Measurements from ENCODE around the gene EPO.

Gene EPO

DNA sequence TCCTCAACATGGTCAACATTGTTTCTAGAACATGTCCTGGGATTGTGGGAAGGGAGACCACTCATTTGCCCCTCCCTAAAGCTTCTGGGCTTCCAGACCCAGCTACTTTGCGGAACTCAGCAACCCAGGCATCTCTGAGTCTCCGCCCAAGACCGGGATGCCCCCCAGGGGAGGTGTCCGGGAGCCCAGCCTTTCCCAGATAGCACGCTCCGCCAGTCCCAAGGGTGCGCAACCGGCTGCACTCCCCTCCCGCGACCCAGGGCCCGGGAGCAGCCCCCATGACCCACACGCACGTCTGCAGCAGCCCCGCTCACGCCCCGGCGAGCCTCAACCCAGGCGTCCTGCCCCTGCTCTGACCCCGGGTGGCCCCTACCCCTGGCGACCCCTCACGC lies at the start of gene EPO:
EPO (plus strand) TSS at position 190 of the 392 bp plus-strand sequence. CDS start 513 bp downstream, outside the sequence.
- DNase-seq (ENCODE audit: low read depth in 2 of 2) = no peak

DNA sequence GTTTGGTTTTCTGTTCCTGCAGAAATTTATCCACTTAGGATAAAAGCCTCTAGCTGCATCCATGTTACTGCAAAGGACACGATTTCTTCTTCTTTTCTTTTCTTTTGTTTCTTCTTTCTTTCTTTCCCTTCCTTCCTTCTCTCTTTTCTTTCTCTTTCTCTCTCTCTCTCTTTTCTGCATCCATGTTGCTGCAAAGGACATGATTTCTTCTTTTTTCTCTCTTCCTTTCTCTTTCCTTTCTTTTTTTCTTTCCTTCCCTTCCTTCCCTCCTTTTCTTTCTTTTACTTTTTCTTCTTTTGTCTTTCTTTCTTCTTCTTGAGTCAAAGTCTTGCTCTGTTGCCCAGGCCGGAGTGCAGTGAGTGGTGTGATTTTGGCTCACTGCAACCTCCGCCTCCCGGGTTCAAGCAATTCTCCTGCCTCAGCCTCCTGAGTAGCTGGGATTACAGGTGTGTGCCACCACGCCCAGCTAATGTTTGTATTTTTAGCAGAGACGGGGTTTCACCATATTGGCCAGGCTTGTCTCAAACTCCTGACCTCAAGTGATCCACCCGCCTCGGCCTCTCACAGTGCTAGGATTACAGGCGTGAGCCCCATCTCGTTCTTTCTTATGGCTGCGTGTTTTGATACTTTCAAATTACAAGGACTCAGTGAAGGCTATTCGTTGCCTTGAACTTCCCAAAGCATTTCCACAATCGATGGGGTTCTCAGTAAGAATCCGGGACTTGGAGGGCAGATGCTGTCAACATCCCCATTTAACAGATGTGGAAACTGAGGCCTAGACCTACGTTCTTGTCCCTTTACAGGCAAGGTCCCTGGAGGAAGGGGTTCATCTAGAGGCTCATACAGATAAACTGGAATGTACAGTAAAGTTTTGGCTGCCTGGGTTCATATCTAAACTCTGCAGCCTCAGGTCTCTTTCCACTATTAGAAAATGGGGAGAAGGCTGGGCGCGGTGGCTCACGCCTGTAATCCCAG lies 48.6 kb upstream of the EPO start:
- no peak for DNase-seq (ENCODE audit: low read depth in 2 of 2)

DNA sequence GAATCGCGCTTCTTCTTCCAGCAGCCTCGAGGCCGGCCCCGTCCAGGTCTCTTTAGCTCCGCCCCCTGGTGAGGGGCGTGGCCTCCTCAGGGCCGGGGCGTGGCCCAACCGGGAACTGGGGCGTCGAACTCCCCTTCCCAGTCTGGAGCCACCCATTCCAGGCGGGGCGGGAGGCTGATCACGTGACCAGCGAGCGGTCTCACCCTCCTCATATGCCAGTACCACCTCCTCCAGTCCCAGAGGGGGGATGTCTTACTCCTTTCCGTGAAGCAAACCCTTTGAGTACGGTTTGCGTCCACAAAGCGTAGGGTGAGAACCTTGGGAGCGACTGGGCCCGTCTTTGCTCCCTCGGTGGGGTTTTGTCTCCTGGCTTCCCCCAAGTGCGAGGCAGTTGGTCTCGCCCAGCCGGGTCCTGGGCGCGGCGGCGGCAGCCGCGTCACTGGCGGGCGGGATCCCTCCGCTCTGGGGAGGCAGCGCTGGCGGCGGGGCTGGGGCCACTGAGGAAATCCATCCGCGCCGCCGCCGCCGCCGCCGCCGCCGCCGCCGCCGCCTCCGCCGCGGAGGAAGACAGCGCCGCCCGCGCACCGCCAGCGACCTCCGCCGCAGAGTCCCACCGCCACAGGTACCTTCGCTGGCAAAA lies 46.8 kb upstream of the EPO start, which contains the start of gene GNB2:
GNB2 (plus strand) TSS at position 439 of the 640 bp plus-strand sequence. CDS start 2,526 bp downstream, outside the sequence.
- peak; percentile 96 to 98 for DNase-seq (ENCODE audit: low read depth in 2 of 2)

DNA sequence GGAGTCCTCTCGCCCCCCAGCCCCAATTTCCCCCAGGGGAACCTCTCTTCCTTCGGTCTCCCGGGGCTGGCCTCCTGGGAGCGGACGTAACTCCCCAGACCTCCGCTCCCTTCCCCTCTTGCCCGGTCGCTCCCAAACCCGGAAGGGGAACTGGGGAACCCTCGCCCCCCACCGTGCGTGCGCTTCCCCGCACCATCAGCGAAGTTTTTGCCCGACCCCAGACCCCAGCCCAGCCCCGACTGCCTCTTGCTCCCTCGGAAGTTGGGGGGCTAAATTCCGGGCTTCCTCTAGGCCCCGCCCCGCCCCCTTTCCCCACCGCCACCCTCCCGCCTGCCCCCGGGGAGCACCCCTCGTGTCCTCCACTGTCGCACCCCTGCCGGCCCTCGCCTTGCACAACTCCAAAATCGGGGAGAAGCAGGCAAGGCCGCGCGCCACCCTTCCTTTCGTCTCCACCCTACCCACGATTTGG lies 46.3 kb upstream of the EPO start:
- peak in 1 of 2 donors; percentile 31 for DNase-seq (ENCODE audit: low read depth in 2 of 2)

DNA sequence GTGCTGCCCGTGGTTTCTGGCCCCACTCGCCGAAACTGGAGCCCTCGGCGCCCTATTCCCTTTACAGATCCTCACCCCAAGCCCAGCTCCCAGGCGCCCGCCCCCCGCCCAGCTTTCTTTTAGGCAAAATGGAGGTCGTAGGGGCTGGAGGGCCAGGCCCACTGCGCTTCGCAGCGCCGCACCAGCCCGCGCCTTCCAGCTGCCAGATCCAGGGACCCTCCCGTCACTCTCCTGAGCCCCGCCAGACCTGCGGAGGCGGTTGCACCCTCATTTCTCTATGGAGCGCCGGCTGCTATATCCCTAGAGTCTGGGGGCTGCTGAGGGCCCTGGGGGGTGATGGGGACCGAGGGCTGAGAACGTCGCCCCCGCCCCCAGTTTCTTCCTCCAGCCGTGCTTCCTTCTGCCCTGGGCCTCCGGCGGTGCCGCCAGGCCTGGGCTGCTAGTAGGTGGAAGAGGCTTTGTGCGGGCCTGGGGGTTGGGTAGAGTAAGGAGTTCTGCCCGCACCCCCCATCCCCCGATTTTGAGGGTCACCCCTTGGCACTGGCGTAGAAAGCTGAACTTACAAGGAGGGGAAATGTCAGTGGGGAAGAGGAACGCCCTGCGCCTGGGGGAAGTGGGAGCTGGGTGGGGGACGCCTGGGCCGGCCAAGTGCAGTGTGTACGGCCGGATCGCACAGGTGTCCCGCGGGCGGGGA lies 45.7 kb upstream of the EPO start:
- no peak for DNase-seq (ENCODE audit: low read depth in 2 of 2)

DNA sequence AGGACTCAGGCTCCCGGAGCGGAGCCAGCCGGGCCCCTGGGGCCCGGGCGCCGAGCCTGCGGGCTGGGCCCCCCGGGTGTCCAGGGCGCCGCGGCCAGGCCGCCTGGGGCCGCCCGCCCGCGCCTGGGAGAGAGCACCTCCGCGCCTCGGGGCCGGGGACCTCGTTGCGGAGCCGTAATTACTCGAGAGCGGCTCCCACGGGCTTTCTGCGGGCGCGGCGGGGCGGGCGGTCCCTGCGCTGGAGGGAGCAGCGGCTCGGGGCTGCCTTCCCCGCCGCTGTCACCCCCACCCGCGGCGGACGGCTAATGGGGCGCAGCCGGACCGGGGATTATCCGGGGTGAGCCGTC lies 45.2 kb upstream of the EPO start:
- DNase-seq (ENCODE audit: low read depth in 2 of 2) = no peak

DNA sequence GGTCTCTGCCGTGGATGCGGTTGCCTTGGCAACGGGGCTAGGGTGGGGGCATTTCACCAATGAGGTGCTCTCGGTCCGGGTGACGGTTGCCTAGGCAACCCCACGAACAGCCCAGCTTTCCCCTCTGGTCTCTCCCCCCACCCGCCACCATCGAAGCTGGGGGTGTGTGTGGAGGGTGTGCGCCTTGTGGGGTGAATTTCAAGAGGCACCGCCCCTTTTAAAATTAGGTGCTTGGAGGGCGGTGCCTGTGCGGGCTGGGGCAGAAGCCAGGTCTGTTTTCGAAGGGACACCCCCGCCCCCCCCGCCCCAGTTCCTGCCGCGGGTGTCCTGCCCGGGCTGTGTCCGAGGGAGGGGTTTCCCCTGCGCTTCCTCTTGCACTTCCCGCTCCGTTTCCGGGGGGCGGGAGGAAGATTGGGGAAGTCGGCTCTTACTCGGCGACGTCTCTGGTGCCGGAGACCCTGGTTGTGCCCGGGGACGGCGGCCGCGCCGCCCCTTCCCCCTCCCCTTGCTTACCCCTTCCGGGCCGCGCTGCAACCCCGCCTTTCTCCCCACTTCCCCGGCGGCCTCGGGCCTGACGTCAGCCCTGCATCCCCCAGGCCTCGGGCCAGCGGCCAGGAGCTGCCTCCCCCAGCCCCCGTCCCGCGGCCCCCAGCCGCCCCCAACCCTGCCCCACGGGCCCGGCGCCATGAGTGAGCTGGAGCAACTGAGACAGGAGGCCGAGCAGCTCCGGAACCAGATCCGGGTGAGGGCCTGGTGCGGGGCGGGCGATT lies 44.5 kb upstream of the EPO start:
- peak; percentile 67 to 78 for DNase-seq (ENCODE audit: low read depth in 2 of 2)

DNA sequence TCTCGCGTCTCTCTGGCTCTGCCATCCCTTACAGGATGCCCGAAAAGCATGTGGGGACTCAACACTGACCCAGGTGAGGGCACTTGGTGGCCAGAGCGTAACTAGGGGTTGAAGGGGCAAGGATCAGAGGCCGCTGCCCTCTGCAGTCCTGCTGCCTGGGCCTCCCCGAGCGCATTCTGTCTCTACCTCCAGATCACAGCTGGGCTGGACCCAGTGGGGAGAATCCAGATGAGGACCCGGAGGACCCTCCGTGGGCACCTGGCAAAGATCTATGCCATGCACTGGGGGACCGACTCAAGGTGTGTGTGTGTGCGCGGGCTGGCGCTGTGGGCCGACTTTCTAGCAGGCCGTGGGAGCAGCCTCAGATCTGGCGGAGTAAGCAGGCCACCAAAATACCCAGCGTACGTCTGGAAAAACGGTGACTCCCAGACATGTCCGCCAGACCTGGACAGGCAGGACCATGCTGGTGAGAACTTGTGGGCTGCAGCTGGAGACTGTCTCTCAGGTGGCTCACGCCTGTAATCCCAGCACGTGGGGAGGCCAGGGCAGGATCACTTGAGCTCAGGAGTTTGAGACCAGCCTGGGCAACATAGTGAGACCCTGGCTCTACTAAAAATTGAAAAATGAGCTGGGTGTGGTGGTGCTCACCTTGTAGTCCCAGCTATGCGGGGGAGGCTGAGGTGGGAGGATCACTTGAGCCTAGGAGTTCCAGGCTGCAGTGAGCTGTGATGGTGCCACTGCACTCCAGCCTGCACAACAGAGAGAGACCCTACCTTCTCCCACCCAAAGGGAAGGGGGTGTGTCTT lies 43.6 kb upstream of the EPO start:
- DNase-seq (ENCODE audit: low read depth in 2 of 2) = no peak

DNA sequence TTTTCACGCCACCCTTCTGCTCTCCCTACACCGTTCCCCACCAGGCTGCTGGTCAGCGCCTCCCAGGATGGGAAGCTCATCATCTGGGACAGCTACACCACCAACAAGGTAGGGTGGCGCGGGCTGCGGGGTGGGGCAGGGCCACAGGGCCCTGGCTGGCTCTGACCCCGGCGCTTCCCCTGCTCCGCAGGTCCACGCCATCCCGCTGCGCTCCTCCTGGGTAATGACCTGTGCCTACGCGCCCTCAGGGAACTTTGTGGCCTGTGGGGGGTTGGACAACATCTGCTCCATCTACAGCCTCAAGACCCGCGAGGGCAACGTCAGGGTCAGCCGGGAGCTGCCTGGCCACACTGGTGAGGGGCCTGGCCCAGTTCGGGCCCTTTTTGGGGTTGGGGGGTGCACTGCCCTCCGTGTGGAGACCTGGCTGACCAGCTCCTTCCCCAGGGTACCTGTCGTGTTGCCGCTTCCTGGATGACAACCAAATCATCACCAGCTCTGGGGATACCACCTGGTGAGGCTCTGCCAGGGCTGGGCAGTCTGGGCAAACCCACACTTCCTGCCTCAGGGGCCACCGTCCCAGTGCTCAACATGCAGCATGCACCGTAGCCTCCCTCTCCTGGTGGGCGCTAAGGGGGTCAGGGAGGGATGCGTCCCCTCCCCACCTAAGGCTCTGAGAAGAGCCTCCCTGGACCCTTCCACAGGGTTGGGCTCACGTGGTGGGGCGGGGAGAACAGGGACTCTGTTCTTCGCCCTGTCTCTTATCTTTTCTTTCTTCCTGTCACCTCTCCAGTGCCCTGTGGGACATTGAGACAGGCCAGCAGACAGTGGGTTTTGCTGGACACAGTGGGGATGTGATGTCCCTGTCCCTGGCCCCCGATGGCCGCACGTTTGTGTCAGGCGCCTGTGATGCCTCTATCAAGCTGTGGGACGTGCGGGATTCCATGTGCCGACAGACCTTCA lies 42.7 kb upstream of the EPO start:
- no peak for DNase-seq (ENCODE audit: low read depth in 2 of 2)

DNA sequence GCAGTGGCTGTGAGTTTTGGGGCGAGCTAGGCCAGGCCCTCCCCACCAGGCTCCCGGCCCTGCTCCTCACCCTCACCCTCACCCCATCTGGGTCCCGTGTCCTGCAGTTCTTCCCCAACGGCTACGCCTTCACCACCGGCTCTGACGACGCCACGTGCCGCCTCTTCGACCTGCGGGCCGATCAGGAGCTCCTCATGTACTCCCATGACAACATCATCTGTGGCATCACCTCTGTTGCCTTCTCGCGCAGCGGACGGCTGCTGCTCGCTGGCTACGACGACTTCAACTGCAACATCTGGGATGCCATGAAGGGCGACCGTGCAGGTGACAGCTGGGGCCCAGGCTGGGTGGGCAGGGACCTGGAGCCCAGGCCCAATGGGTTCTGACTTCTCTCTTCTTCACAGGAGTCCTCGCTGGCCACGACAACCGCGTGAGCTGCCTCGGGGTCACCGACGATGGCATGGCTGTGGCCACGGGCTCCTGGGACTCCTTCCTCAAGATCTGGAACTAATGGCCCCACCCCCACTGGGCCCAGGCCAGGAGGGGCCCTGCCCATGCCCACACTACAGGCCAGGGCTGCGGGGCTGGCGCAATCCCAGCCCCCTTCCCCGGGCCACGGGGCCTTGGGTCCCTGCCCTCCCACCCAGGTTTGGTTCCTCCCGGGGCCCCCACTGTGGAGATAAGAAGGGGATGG lies 41.8 kb upstream of the EPO start:
- DNase-seq (ENCODE audit: low read depth in 2 of 2) = no peak

DNA sequence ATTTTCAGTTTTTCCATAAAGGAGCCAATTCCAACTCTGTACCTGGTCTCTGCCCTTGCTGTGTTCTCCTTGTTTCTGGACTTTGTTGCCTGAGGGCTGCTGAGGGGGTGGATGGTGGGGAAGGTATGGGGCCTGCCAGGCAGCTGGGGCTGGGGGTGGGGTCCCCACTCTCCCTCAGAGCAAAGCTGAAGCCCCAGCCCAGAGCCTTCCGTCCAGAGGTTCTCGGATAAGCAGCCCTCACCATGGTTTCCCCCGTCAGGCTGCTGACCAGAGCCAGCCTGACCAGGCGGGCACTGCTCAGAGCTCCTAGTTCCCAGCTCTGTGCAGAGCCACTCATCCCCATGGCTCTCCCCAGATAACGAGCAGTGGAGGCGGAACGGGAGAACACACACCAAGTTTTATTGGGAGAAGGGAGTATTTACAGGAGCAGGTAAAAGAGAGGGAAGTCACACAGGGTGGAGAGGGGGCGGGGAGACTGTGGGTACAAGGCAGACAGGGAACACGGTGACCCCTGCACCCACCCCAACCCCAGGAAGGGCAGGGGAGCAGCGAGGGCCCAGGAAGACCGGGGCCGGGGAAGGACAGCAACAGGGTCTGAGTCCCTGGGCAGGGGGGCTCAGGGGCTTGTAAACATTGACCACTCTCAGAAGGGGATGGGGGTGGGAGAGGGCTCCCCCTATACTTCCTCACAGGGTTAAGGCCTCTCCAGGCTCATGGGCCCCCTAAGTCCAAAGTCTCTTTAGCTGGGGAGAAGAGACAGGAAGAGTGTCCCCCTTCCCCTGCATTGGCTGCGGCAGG lies 40.9 kb upstream of the EPO start:
- DNase-seq (ENCODE audit: low read depth in 2 of 2) = no peak

DNA sequence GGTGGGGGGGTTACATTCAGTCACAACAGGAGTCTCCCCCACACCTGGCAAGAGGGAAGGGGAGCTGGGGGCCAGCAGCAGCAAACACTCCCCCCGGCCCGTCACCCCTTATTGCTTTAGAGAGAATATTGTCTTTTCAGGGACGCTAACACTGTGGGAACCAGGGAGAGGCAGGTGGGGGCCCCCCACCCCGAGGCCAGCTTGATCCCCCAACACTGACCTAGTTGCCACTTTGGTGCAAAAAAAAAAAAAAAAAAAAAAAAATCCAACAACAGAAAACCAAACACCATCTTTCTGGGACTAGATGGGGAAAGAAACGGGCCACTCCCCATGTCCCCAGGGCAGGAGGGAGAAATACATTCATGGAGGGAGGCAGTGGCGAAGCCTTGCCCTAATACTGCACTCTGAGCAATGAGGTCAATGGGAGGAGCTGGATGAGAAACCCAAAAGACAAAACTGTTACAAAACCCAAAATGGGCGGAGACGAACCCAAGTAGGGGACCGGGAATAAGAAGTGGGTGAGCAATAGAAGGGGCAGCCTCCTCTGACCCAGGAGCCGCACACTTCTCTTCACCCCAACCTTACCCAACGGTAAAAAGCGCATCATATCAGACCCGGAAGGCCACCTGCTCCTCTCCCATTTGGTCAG lies 40.2 kb upstream of the EPO start:
- DNase-seq (ENCODE audit: low read depth in 2 of 2) = no peak

DNA sequence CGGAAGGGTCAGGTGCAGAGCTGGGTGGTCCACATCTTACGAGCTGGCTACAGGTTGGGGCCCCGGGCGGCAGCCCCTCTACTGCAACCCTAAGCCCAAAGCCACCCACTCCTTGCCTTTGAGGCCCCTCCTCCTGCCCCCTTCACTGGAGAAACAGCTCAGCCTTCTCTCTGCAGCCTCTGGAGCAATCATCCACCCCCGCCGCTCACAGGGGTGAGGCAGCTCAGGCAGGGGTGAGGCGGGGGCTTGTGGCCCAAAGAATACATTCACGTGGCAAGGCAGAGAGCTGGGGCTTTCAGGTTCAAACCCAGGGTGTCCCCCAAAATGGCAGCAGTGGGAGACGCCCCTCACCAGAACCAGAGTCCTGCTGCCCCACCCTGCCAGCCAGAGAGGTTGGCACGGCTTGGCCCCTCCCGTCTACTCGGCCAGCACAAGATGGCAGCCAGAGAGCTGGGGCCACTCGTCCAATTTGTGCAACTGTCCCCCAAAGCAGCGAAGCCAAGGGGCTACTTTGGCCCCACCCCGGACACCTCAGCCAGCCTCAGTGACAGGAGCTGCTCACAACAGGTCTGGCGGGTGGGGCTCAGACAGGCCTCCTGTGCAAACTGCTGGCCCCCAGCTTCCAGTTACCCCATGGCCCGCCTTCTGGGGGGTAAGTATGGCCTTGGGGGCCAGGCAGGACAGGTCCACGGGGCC lies 39.5 kb upstream of the EPO start:
- DNase-seq (ENCODE audit: low read depth in 2 of 2) = no peak

DNA sequence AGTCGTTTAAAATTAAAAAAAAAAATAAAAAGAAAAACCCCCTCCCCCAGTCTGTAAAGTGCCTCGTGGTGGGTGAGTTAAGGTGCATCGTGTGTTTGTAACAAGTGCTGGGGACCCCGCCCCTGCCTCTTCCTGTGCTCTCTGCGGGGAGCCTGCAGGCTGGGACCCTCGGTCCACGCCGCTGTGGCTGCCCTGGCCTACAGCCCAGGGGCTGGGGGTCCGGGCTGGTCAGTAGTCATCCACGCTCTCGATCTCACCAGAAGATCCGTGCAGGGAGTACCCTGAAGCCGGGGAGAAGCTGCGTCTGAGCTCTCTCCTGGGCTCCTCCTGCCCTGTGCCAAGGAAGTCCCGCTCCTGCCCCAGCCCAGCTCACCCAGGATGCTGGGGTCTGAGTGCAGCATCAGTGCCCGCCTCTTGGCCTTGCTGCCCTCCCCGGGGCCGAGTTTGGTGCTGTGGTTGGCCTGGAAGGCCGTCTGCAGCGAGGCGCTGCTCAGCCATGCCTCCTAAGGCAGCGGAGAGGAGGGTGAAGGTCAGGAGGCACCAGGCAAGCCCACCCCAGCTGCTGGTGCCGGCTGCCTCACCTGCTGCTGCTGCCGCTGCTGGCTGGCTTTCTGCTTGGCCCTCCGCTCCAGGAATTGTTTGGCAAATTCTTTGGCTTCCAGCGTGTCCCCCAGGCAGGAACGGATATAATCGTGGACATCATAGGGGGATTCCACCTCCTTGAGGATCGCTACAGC lies 38.6 kb upstream of the EPO start:
- no peak for DNase-seq (ENCODE audit: low read depth in 2 of 2)

DNA sequence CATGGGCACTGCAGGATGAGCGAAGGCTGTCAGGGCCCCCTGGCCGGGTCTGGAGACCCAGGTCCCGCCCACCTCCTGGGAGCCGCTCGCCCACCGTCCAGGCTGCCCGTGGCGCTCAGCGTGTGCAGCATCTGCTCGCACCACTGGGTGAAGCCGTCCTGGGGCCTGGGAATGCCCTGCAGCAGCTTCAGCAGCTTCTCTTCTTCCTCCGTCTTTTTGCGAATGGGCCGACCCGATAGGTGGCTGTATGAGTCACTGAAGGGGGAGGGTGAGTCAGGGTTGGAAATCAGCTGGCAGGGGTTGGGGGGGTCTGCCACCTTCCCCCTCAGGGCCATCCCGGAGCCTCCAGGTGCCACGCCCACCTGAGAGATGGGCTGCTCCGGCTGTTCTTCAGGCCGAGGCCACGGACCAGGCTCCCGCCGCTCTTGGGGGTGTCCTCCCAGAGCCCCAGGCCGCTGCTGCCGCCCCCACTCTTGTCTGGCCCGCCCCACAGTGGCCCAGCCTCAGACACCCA lies 38.0 kb upstream of the EPO start:
- DNase-seq (ENCODE audit: low read depth in 2 of 2) = peak in 1 of 2 donors; percentile 21

Measured in activated CD8-positive, alpha-beta memory T cell treated with anti-CD3 and anti-CD28 coated beads for 4 hours (primary cell).